SK-MEL-5 (cell line): ENCODE results near the gene C2. TPM values are rescaled to one million over a fixed set of nuclear protein-coding genes. Genes with fewer than 3 reads are reported as not detected.
"Not testable (repeated sequence)": the region's sequence is repeated elsewhere in the genome, so short reads cannot be mapped to it uniquely, and the experiment has no call there.

ENCODE experiments used
- DNase-seq: peaks from one replicate; pipeline ENCODE4 v3.0.0-alpha.2; 2016; ENCODE audit warnings: low read depth, low spot score
- in situ Hi-C: cut with HindIII; loops from 2 replicates; pipeline ENCODE4 v1.10.0; 2016; ENCODE audit warnings: low sequenced_read_pairs, high pct_unique_total_duplicates, low pct_unique_long_range_greater_than_20kb
- total RNA-seq: library from RNA; depleted of rRNA; stranded (reverse); fragments of >200 nt; shearing (Covaris generic); gene quantifications from 2 replicates; pipeline ENCODE4 v1.2.3, GENCODE V29; 2014

Gene C2
- total RNA-seq, 1 experiment from 2014 or later, result 9.4 TPM

DNA sequence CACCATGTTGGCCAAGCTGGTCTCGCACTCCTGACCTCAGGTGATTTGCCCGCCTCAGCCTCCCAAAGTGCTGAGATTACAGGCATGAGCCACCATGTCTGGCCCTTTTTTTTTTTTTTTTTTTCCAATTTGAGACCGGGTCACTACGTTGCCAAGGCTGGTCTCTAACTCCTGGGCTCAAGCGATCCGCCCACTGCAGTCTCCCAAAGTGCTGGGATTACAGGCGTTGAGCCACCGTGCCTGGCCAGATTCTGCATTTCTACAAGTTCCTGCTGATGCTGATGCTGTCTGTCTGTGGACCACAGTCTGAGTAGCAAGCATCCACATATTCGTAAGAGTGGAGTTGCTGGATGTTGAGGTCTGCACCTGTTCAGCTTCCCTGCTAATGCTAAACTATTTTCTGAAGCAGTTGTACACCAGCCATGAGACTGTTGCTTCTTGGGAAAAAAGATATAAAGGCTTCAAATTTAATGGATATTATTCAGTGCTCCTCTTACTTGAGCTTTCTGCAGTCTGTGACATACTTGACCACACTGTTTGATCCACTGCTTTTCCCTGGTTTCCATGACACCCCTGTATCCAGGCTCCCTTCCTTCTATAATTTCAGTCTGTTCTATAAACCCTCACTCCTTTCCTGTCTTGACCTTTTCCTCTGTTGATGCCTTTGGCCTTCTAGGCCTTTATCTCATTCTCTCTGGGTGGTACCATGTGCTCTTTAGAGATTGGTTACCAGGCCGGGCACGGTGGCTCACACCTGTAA lies 15.5 kb upstream of the C2 start:
- in situ Hi-C loops, result no loop called here
- DNase-seq, result no peak

DNA sequence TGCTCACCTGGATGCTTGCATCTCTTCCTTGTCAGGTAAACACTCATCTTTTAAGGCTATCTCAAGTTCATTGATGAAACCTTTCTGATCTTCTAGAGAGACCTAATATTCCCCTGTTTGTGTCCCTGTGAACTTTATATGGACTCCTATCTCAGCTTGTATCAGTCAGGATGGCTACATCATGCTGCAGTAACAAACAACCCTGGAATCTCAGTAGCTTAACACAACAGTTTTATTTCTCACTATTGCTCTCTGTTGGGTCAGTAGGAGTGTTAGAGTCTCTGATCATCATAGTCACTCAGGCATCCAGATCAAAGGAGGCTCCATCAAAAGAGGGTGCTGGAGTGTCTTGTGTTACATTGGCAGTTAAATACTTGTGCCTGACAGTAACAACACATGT lies 12.2 kb upstream of the C2 start:
- in situ Hi-C loops, result no loop called here
- no peak for DNase-seq

DNA sequence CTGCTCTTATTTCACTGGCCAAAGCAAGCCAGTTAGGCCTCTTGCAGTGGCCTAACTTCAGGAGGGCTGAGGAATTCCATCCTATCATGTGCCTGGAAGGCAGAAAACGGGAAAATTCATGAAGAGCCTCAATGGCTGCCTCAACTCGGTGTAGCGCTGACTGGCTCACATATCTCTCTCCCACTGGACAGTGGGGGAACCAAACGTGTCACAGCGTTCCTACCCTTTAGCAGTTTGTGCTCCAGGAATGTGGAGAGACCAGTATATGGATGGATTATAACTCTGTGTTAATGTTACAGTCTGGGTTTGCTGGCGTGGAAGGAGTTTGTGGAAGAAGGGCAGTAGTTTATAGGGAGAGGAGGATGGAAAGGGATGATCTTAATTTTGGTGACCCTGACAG lies 11.8 kb upstream of the C2 start:
- no peak for DNase-seq

DNA sequence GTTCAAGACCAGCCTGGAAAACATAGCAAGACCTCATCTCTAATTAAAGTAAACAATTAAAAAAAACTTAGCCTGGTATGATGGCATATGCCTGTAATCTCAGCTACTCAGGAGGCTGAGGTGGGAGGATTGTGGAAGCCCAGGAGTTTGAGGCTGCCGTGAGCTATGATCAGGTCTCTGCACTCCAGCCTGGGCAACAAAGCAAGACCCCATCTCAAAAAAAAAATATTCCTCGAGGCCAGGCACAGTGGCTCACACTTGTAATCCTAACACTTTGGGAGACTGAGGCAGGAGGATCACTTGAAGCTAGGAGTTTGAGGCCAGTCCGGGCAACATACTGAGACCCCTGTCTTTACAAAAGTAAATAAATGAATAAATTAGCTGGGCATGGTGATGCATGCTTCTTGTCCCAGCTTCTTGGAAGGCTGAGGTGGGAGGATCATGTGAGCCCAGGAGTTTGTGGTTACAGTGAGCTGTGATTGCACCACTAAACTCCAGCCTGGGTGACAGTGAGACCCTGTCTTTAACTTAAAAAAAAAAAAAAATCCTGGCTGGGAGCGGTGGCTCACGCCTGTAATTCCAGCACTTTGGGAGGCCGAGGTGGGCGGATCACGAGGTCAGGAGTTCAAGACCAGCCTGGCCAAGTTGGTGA lies 9.3 kb upstream of the C2 start:
- in situ Hi-C loops, result no loop called here
- no peak for DNase-seq

More for the DNA sequence above, 11.8 kb upstream of the C2 start:
- in situ Hi-C loops, result no loop called here

DNA sequence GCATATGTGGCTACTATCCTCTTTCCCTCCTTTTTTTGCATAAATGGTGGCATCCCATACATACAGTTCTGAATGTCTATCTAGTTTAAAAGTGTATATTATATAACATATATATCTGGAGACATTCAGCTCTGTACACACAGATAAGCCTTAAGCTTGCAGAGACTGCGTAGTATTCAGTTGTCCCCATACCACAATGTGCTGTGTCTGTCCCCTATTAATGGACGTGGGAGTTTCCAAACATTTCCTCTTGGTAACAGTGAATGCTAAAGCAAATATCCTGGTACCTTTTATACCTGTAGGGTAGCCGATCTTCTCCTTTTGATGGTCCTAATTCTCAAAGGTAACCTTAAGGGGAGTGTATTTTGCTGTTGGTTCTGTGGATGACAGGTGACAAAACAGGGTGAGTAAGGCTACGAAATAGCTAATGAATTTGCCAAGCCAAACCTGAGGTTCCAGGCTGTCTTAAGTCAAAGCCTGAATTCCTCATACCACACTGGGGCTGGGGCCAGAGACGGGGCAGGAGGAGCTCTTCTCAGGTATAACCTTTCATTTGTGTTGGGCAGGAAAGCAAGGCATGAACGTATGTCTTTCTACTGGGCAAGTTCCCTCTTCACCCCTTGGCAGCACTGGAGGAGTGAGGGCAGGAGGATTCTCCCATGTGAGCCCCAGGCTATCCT lies 7.8 kb upstream of the C2 start:
- in situ Hi-C loops, result no loop called here
- DNase-seq, result no peak

DNA sequence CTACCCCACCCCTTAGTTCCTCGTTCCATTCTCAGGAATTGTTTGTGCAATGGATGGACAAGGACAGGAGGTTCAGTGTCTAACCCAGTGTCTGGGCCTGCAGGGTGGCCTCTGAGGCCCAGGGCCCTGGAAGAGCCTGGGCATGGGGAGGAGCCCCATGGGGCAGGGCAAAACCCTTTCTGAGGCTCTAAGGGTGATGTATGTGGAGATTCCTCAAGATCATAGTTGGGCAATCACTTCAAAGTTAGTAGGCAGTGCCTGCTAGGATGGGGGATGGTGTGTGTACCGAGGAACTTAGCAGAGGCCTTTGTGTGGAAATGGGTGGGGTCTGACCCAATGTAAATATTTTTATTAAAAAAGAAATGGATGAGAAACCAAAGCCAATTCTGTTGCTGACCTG lies 6.7 kb upstream of the C2 start:
- in situ Hi-C loops, result no loop called here
- DNase-seq, result no peak

DNA sequence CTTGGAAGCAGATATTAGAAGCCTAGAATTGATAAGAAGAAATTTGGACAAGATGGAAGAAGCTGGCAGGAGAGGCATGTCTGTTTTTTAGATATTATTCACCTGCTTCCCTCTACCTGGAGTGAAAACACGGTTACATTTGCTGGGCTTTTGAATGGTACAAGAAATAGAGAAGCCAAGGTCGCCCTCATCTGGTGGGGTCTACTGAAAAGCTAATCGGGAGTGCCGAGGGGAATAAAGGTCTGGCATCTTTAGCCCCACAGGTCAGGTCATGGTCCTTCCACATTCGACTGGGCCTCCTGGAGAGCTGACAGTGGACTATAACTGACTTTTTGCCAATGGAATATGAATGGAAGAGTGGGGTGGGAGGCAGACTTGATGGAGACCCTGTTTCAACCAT lies 4.6 kb upstream of the C2 start:
- in situ Hi-C loops, result no loop called here
- peak; percentile 39 for DNase-seq

DNA sequence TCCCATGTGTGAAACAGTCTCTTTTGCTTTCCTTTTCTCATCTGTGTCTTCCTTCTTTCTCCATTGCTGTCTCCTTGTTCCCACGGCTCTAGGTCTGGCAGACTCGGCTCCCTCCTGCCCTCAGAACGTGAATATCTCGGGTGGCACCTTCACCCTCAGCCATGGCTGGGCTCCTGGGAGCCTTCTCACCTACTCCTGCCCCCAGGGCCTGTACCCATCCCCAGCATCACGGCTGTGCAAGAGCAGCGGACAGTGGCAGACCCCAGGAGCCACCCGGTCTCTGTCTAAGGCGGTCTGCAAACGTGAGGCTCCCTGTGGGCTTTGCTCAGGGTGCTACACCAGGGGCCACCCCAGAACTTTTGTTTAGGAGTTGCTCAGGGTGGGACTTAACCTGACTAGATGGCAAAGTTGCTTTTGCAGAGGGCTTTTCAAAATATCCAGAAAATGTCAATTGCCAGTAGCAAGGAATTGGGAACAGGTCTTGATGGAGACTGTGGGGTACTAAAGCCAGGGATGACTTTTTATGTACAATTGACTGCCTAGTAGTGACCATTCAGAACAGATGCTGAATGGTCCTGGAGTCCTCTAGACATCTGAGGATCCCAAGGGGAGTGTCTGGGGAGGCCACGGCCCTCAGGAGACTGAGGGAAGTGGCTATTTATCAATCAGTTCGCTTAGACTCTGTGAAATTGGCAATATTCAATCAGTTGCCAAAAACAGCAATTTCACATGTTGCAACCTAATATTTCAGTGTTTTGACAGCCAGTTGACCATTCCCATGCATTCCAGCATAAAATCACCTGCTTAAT lies 550 bp downstream of the C2 start:
- in situ Hi-C loops, result no loop called here
- DNase-seq, result no peak

DNA sequence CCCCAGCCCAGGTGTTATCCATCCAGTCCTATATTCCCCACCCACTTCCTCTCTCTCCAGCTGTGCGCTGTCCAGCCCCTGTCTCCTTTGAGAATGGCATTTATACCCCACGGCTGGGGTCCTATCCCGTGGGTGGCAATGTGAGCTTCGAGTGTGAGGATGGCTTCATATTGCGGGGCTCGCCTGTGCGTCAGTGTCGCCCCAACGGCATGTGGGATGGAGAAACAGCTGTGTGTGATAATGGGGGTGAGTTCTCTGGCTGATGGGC lies 1.1 kb downstream of the C2 start:
- DNase-seq, result no peak
- in situ Hi-C loops, result no loop called here

DNA sequence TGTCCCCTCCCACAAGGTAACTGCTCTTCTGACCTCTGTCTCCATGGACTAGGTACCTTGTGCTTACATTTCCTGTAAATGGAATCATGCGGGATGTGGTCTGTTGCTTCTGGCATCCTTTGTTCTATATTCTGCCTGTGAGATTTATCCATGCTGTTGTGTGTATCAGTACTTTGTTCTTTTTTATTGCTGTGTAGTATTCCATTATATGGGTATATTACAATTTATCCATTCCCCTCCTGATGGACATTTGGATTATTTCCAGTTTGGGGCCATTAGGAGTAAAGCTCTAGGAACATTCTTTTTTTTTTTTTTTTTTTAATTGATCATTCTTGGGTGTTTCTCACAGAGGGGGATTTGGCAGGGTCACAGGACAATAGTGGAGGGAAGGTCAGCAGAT lies 3.4 kb downstream of the C2 start:
- in situ Hi-C loops, result no loop called here
- no peak for DNase-seq

DNA sequence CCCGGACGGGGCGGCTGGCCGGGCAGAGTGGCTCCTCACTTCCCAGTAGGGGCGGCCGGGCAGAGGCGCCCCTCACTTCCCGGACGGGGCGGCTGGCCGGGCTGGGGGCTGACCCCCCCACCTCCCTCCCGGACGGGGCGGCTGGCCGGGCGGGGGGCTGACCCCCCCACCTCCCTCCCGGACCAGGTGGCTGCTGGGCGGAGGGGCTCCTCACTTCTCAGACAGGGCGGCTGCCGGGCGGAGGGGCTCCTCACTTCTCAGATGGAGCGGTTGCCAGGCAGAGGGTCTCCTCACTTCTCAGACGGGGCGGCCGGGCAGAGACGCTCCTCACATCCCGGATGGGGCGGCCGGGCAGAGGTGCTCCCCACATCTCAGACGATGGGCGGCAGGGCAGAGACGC lies 4.6 kb downstream of the C2 start:
- in situ Hi-C loops, DNase-seq: not testable (repeated sequence)

DNA sequence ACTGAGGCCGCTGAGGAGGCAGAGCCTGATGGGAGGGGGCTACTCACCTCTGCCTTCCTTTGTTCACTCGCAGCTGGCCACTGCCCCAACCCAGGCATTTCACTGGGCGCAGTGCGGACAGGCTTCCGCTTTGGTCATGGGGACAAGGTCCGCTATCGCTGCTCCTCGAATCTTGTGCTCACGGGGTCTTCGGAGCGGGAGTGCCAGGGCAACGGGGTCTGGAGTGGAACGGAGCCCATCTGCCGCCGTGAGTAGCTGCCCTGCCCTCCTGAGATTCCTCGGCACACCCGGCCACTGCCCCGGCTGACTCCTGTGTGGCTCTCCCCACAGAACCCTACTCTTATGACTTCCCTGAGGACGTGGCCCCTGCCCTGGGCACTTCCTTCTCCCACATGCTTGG lies 6.0 kb downstream of the C2 start:
- DNase-seq, result no peak
- in situ Hi-C loops, result no loop called here

DNA sequence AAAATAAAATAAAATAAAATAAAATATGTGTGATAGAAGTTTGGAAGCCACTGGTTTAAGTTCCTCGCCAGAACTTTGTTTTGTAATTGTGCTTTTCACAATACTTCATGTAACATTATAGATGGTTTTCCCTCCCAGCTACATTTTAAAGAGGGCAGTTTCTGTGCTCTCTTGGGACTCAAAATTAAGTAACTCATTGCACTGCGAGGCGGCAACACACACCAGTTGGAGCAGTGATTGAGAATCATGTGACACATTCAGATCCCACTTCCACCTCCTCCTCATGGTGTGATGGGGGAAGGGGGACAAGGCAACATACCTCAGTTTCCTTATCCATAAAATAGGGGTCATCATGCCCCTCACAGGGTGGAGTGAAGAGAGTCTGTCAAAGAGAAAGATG lies 7.5 kb downstream of the C2 start:
- DNase-seq, result no peak
- in situ Hi-C loops, result no loop called here

DNA sequence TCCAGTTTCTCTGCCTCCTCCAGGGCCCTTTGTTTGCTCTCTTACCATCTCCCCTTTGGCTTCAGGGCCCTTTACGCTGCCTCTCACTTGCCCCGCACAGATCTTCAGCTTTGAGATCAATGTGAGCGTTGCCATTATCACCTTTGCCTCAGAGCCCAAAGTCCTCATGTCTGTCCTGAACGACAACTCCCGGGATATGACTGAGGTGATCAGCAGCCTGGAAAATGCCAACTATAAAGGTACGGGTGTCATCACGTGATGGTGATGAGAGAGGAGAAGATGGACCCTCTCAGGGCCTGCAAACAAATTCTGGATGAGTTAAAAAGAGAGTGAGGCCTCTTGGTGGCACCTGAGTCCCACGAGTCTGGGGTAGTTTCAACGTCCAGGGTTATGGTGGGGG lies 8.3 kb downstream of the C2 start:
- in situ Hi-C loops, result no loop called here

DNA sequence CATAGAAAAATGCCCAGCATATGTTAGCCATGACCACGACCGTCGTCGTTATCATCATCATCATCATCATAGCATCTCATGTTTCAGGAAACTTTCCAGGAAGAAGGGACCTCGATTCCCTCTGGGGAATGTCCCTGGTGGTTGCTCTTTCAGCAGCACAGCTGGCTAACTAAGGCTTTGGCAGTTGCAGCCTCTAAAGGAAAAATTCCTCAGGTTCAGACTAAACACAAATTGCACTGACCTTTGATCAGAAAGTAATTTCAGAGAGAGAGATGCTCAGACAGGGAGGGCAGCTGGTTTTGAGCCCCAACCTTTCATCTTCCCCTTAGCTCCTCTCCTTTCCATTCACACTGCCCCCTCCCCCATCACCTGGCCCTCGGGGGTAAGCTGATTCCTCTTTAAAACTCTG lies 12.7 kb downstream of the C2 start:
- DNase-seq, result no peak
- in situ Hi-C loops, result no loop called here

More for the DNA sequence above, 8.3 kb downstream of the C2 start:
- no peak for DNase-seq

DNA sequence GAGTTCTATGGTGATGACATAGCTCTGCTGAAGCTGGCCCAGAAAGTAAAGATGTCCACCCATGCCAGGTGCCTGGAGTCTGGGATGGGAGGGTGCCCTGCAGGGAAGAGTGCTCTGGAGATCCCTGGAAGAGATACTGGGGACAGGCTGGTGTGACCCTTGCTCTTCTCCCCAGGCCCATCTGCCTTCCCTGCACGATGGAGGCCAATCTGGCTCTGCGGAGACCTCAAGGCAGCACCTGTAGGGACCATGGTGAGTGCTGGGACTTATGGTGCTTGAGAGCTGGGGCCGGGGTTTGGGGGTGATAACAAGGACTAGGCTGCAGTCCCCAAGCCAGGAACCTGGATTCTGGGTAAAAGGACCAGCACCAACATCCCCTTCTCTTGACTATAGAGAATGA lies 16.2 kb downstream of the C2 start:
- in situ Hi-C loops, result no loop called here

DNA sequence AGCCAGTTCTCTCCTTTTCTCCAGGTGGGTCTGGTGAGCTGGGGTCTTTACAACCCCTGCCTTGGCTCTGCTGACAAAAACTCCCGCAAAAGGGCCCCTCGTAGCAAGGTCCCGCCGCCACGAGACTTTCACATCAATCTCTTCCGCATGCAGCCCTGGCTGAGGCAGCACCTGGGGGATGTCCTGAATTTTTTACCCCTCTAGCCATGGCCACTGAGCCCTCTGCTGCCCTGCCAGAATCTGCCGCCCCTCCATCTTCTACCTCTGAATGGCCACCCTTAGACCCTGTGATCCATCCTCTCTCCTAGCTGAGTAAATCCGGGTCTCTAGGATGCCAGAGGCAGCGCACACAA lies 17.6 kb downstream of the C2 start:
- in situ Hi-C loops, result no loop called here
- DNase-seq, result no peak

More for the DNA sequence above, 16.2 kb downstream of the C2 start:
- no peak for DNase-seq

DNA sequence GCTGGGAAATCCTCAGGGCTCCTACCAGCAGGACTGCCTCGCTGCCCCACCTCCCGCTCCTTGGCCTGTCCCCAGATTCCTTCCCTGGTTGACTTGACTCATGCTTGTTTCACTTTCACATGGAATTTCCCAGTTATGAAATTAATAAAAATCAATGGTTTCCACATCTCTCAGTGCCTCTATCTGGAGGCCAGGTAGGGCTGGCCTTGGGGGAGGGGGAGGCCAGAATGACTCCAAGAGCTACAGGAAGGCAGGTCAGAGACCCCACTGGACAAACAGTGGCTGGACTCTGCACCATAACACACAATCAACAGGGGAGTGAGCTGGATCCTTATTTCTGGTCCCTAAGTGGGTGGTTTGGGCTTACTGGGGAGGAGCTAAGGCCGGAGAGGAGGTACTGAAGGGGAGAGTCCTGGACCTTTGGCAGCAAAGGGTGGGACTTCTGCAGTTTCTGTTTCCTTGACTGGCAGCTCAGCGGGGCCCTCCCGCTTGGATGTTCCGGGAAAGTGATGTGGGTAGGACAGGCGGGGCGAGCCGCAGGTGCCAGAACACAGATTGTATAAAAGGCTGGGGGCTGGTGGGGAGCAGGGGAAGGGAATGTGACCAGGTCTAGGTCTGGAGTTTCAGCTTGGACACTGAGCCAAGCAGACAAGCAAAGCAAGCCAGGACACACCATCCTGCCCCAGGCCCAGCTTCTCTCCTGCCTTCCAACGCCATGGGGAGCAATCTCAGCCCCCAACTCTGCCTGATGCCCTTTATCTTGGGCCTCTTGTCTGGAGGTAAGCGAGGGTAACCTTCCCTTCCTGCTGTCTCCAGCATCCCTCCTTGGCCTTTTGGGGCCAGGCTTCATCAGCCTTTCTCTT lies 18.2 kb downstream of the C2 start, which contains the start of gene CFB:
Gene CFB (plus strand): TSS at position 589 of the 863 bp plus-strand sequence. CDS start 127 bp downstream, at position 716.
- in situ Hi-C loops, result no loop called here
- no peak for DNase-seq
